OCI-M2 (cell line): ENCODE data around the gene PARP14.
"Not testable (repeated sequence)": the region's sequence is repeated elsewhere in the genome, so short reads cannot be mapped to it uniquely, and the experiment has no call there.

Experiments
- DNase-seq: peaks from one replicate; lab custom pipeline; 2025; ENCODE audit not compliant: unreplicated experiment; lab: John Stamatoyannopoulos, UW

The PARP14 gene

GRCh38 chr3:122714273-122714672 lies 33.6 kb downstream of the PARP14 start:
- no peak for DNase-seq

- DNase-seq, result no peak
Observed at GRCh38 chr3:122716667-122717066, 36.0 kb downstream of the PARP14 start.

GRCh38 chr3:122719273-122719921 lies 38.8 kb downstream of the PARP14 start:
- no peak for DNase-seq

- no peak for DNase-seq
Observed at GRCh38 chr3:122725106-122725505, 44.5 kb downstream of the PARP14 start.

- no peak for DNase-seq
Observed at GRCh38 chr3:122727294-122727693, 46.7 kb downstream of the PARP14 start.

GRCh38 chr3:122727766-122728165 lies 47.1 kb downstream of the PARP14 start:
- no peak for DNase-seq

- DNase-seq, result no peak
Observed at GRCh38 chr3:122728186-122728585, 47.5 kb downstream of the PARP14 start.

GRCh38 chr3:122728756-122729514 lies 48.3 kb downstream of the PARP14 start:
- DNase-seq, result no peak

- no peak for DNase-seq
Observed at GRCh38 chr3:122730240-122730639, 49.6 kb downstream of the PARP14 start.

- DNase-seq, result not testable (repeated sequence)
Observed at GRCh38 chr3:122732682-122733525, 52.3 kb downstream of the PARP14 start.

GRCh38 chr3:122739172-122739571 lies 58.5 kb downstream of the PARP14 start:
- DNase-seq, result no peak

GRCh38 chr3:122742234-122742633 lies 61.6 kb downstream of the PARP14 start:
- no peak for DNase-seq

GRCh38 chr3:122743581-122744120 lies 63.0 kb downstream of the PARP14 start:
- DNase-seq, result no peak

- no peak for DNase-seq
Observed at GRCh38 chr3:122745369-122746021, 64.9 kb downstream of the PARP14 start.

- DNase-seq, result not testable (repeated sequence)
Observed at GRCh38 chr3:122747295-122747694, 66.7 kb downstream of the PARP14 start.

- no peak for DNase-seq
Observed at GRCh38 chr3:122748347-122748746, 67.7 kb downstream of the PARP14 start.

- no peak for DNase-seq
Observed at GRCh38 chr3:122754929-122755328, 74.3 kb downstream of the PARP14 start.

- no peak for DNase-seq
Observed at GRCh38 chr3:122755491-122755890, 74.9 kb downstream of the PARP14 start.

GRCh38 chr3:122758877-122759560 lies 78.4 kb downstream of the PARP14 start:
- DNase-seq, result no peak
